ENCODE data around the gene ROR1.
"Not testable (repeated sequence)": the region's sequence is repeated elsewhere in the genome, so short reads cannot be mapped to it uniquely, and the experiment has no call there.

The ROR1 gene

GRCh38 chr1:64197076-64197475 is 423.3 kb downstream of the ROR1 start:
- DNase-seq: no peak

DNA sequence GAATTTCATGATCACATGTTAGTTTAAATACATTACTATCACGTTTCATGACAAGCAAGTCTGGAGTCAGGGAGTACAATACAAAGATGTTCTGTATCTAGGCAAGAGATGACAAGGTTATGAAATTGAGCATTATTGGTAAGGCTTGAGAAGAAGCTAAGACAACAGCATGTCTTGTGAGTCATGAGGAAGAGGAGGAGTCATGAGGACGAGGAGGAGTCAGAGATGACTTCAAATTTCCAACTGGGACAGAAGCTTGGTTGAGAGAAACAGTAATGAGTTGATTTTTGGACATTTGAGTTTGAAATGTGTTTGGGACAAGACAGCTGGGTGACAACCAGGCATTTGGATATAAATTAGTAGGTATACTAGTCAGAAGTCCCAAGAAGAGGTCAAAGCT is 425.3 kb downstream of the ROR1 start:
- DNase-seq: no peak

DNA sequence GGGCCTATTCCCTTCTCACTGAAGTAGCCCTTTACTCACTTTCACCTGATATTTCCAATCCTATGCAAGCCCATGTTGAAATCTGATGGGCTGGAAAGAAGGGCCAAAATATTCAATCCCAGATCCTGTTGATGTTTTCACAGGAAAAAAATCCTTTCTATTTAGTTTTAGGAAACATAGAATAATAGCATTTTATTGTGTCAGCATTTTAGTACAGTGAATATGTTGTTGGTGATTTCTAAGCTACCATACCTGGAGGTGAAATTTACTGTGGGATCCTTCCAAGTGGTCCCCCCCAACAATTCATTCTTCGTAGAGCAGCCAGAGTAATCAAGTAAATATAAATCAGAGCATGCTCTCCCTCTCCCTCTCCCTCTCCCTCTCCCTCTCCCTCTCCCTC is 426.2 kb downstream of the ROR1 start:
- DNase-seq: no peak

- no peak for DNase-seq
These were observed 429.6 kb downstream of the ROR1 start, which contains the start of gene UBE2U for GRCh38 chr1:64203420-64203819. Gene UBE2U, plus strand, starts transcription at chr1:64203623. Its CDS starts 428 bp downstream, at chr1:64204051.

GRCh38 chr1:64209221-64209620 is 435.4 kb downstream of the ROR1 start:
- DNase-seq: no peak

- DNase-seq: no peak
These were observed 438.2 kb downstream of the ROR1 start for GRCh38 chr1:64212031-64212430.

DNA sequence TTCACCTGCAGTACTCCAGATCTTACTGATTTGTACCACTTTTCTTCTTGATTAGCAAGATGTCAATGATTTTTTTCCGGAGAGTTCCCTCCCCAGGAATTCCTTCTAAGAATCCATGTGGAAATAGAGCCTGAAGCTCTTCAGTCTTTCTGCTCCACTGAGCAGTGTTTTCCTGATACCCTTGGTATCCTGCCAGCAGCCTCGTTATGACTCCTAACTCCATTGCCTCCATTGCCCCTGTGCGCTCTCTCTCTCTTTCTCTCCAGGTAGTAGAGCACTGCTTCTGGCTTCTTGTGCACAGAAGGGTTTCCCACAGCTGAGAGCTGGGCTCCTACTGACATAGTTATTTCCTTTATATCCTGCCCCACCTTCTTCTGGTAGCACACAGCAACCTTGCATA is 441.8 kb downstream of the ROR1 start:
- DNase-seq: peak; percentile 95

- DNase-seq: no peak
These were observed 446.4 kb downstream of the ROR1 start for GRCh38 chr1:64220241-64220640.

GRCh38 chr1:64223329-64224151 is 449.7 kb downstream of the ROR1 start:
- no peak for DNase-seq

- not testable (repeated sequence) for DNase-seq
These were observed 450.4 kb downstream of the ROR1 start for GRCh38 chr1:64224236-64224635.

DNA sequence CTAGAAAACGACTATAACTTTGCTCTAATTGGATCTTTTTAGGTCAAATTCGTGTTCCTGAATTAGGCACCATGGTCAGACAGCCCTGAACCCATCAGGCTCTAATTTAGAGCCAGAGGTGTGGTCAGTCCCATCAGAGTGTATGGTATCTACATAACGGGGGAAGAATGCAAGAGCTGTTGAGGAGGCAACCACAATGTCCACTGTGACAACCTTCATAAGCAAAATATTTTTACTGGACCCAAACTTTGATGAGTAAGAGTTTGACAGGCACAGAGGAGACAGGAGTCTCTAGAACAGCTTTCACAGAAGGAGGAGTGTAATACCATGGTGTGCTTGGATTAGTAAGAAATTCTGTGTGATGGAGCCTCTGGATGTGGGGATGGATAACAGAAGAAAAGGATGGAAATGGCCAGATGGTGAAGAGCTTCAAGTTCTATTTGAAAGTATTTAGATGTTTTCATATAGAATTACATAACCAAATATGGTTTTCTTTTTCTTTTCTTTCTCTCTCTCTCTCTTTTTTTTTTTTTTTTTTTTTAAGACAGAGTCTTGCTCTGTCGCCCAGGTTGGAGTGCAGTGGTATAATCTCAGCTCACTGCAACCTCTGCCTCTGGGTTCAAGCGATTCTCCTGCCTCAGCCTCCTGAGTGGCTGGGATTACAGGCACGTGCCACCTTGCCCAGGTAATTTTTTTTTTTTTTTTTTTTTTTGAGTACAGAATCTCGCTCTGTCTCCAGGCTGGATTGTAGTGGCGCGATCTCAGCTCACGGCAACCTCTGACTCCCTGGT is 454.5 kb downstream of the ROR1 start:
- DNase-seq: no peak

GRCh38 chr1:64229307-64229706 is 455.5 kb downstream of the ROR1 start:
- DNase-seq: peak; percentile 47
